ENCODE measurements around the gene SUPT3H.

DNA sequence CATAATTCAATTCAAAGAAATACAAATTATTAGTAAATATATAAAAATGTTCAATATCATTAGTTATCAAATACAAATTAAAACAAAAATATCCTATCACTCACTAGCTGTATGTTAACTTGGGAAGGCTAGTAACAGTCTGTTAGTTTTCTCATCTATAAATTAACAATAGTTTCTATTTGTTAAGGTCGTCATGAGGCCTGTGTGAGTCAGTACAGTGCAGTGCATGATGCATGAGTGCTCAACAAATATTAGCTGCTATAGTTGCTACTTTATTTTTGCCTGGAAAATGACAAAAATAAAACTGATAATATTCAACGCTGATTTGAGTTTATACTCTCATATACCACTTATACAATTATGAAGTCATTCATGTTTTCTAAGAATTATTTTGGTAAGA lies 451.2 kb downstream of the SUPT3H start:
- TF ChIP-seq GATA2 (IDR thresholded peaks at IDR 0.05; ENCODE audit: low read depth, low read length): no peak
- TF ChIP-seq GATA3 (IDR thresholded peaks at IDR 0.05; ENCODE audit: low read depth, low read length): no peak
